ENCODE data around the gene ARHGAP18. TPM values are rescaled to one million over a fixed set of nuclear protein-coding genes. Genes with fewer than 3 reads are reported as not detected.

Gene ARHGAP18
- polyA plus RNA-seq, 1 of the 3 experiments (the other 2 are of a cell fraction): 25.0 TPM

- Histone ChIP-seq H3K9me3 (no peaks in the 10 kb centered on the region), H2AFZ (ENCODE audit: low read depth) (no peak overlapping the region), H3K4me2 (0 out of 2 replicates have a peak overlapping the region, but pooled peaks have one; percentile 32), H3K36me3 (replicated peaks in 1 of 2; ENCODE audit: control insufficient read depth in 1 of 2, insufficient read depth in 2 of 2, low read length in 1 of 2) (peaks cover 0 to 41% of the 10 kb centered on the region in 2 experiments), H3K4me3 (ENCODE audit: low read depth in 2 of 2, low read length in 1 of 2) (no peak overlapping the region), H3F3A (replicated peaks; ENCODE audit: insufficient read depth) (peaks cover 9% of the 10 kb centered on the region), H3K9ac (no peak overlapping the region), H3K4me1 (ENCODE audit: control insufficient read depth in 1 of 2, insufficient read depth in 2 of 2, low read depth in 1 of 2, low read length in 1 of 2) (peaks cover 0 to 36% of the 10 kb centered on the region in 2 experiments; a peak in 3 of 4 replicates), H3K27me3 (ENCODE audit: insufficient read depth) (no peaks in the 10 kb centered on the region), H3K79me2 (ENCODE audit: insufficient read depth) (peaks cover 100% of the 10 kb centered on the region), H4K20me1 (ENCODE audit: insufficient read depth) (no peaks in the 10 kb centered on the region; the same call in 1 of the 2 replicates), H3K27ac (ENCODE audit: low read depth in 2 of 2, low read length in 1 of 2) (peak overlapping the region in 1 of 2 experiments; percentile 41; a peak in 1 of 4 replicates), H3K9me2 (no peaks in the 10 kb centered on the region)
- TF ChIP-seq CHD2 (IDR thresholded peaks at IDR 0.05; ENCODE audit: low read length, partially characterized antibody): no peak
- no peak for TF ChIP-seq EZH2phosphoT487 (IDR thresholded peaks at IDR 0.05; ENCODE audit: borderline replicate concordance, low read depth)
- TF ChIP-seq FOSL2 (IDR thresholded peaks at IDR 0.05; ENCODE audit: borderline replicate concordance, low read depth): no peak
- no peak for TF ChIP-seq GABPA (IDR thresholded peaks at IDR 0.05; ENCODE audit: low read depth)
- no peak for TF ChIP-seq RCOR1 (IDR thresholded peaks at IDR 0.05; ENCODE audit: low read length)
- no peak for TF ChIP-seq SMC3 (IDR thresholded peaks at IDR 0.05; ENCODE audit: low read depth, low read length)
- TF ChIP-seq CTCF (IDR thresholded peaks at IDR 0.05): no peak
- TF ChIP-seq GATA2 (CRISPR knock-in tag; IDR thresholded peaks at IDR 0.05): no peak
- no peak for TF ChIP-seq JUND (IDR thresholded peaks at IDR 0.05)
- TF ChIP-seq ZBTB33 (IDR thresholded peaks at IDR 0.05; ENCODE audit: borderline replicate concordance, low read depth): no peak
- no peak for TF ChIP-seq USF2 (IDR thresholded peaks at IDR 0.05; ENCODE audit: borderline replicate concordance, low read depth, low read length)
- TF ChIP-seq RFX5 (IDR thresholded peaks at IDR 0.05; ENCODE audit: low read length): no peak
- TF ChIP-seq USF1 (IDR thresholded peaks at IDR 0.05; ENCODE audit: borderline replicate concordance, low read depth): no peak
- no peak for TF ChIP-seq IRF3 (IDR thresholded peaks at IDR 0.05; ENCODE audit: low read depth, low read length)
- TF ChIP-seq SIN3A (IDR thresholded peaks at IDR 0.05; ENCODE audit: borderline replicate concordance, low read depth, low read length): no peak
- no peak for TF ChIP-seq PBX3 (IDR thresholded peaks at IDR 0.05)
- no peak for TF ChIP-seq NRF1 (IDR thresholded peaks at IDR 0.05; ENCODE audit: low read depth, low read length)
- no peak for TF ChIP-seq ELF1 (IDR thresholded peaks at IDR 0.05)
- TF ChIP-seq RAD21 (IDR thresholded peaks at IDR 0.05; ENCODE audit: low read length): no peak
- WGBS (ENCODE audit: low lambda C conversion rate): 74% methylated on average over 2 of the region's 2 CpGs
- ChIA-PET CTCF (interaction anchor here (1.6 kb wide), 1 partner anchor 56 kb away, joined by 7 read pairs; no protein-coding TSS in a partner anchor), POLR2A (no interaction called here)
- no peak for DNase-seq
Observed at GRCh38 chr6:129653746-129654145, 56.2 kb downstream of the ARHGAP18 start.

Data from SK-N-SH (cell line).